HFF-Myc (cell line): ENCODE data around the gene WSB1.

Experiments used
- DNase-seq: peaks from one replicate; pipeline ENCODE4 v3.0.0-alpha.2; 2011; ENCODE audit warnings: low read depth; ENCODE audit errors: extremely low read depth
- H3K4me3 ChIP-seq: replicated peaks from 2 replicates; pipeline ENCODE4 v1.5.1; 2011; ENCODE audit warnings: low read depth, mild to moderate bottlenecking, control low read depth, low read length
- TF ChIP-seq, protein P1 (sequence below): IDR thresholded peaks from 2 replicates; pipeline ENCODE4 v1.5.1; 2012; ENCODE audit warnings: mild to moderate bottlenecking, low read depth, low read length, control low read depth; ENCODE audit errors: missing control alignments

Gene WSB1

DNA sequence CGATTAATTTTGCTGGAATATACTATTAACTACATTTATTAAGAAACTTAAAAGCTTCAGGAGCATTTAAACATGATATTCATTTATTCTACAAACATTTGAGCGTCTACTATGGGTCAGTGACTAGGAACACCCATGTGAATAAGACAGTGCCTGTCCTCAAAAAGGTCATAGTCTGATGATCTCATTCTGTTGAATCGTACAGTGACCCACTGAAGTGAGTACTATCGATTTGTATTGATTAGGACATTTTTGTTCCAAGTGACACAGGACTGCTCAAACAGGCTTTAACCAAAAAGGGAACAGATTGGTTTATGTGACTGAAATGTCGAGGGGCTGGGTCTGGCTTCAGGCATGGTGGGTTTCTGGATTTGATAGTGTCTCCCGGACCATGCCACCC, 68.6 kb downstream of the WSB1 start:
- no peak overlapping the region for H3K4me3 ChIP-seq
- TF ChIP-seq, protein P1, sequence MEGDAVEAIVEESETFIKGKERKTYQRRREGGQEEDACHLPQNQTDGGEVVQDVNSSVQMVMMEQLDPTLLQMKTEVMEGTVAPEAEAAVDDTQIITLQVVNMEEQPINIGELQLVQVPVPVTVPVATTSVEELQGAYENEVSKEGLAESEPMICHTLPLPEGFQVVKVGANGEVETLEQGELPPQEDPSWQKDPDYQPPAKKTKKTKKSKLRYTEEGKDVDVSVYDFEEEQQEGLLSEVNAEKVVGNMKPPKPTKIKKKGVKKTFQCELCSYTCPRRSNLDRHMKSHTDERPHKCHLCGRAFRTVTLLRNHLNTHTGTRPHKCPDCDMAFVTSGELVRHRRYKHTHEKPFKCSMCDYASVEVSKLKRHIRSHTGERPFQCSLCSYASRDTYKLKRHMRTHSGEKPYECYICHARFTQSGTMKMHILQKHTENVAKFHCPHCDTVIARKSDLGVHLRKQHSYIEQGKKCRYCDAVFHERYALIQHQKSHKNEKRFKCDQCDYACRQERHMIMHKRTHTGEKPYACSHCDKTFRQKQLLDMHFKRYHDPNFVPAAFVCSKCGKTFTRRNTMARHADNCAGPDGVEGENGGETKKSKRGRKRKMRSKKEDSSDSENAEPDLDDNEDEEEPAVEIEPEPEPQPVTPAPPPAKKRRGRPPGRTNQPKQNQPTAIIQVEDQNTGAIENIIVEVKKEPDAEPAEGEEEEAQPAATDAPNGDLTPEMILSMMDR: no peak
- DNase-seq: no peak

DNA sequence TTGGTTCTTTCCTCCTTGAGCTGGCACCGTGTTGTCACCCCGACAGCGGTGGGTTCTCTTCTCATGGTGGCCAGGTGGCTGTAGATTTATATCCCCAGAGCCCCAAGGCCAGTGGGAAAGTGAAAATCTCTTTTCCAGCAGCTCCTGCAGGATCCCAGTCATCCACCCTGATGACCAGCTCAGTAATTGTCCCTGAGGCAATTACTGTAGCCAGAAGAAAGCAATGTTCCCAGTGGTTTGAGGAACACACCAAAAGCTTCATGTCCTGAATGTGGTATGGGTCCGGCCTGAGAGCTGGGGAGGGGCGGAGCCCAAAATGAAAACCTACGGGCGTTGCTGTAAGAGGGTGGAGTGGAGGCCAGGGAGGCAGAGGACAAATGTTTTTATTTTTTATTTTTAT, 69.0 kb downstream of the WSB1 start:
- no peak for DNase-seq
- TF ChIP-seq, protein P1: no peak
- no peak overlapping the region for H3K4me3 ChIP-seq

DNA sequence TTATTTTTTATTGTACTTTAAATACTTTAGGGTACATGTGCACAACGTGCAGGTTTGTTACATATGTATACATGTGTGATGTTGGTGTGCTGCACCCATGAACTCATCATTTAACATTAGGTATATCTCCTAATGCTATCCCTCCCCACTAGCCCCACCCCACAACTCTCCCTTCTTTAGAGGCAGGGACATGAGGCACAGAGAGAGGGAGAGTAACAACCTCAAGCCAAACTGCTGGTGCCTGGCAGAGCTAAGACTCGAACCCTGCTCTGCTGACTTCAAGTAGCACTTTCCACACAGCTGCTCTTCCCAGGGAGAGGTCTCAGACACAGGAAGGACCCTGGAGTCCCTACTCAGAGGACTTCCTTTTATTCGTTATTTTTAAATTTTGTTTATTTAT, 69.4 kb downstream of the WSB1 start:
- no peak overlapping the region for H3K4me3 ChIP-seq
- TF ChIP-seq, protein P1: no peak
- no peak for DNase-seq
